HG03108 (cell line): ENCODE results near the gene C17orf67.

Experiments
- ATAC-seq: cut with Tn5 transposase; IDR thresholded peaks from one replicate; pipeline ENCODE4 v1.9.1; 2021; ENCODE audit warnings: moderate library complexity; ENCODE audit not compliant: unreplicated experiment

Gene C17orf67

GRCh38 chr17:56809106-56809819 is 24.5 kb downstream of the C17orf67 start:
- ATAC-seq, result no peak

- no peak for ATAC-seq
Measured at GRCh38 chr17:56808503-56808902, 25.2 kb downstream of the C17orf67 start.

- no peak for ATAC-seq
Measured at GRCh38 chr17:56807723-56808122, 26.0 kb downstream of the C17orf67 start.

GRCh38 chr17:56806949-56807348 is 26.8 kb downstream of the C17orf67 start:
- ATAC-seq, result no peak

- ATAC-seq, result no peak
Measured at GRCh38 chr17:56804454-56804853, 29.3 kb downstream of the C17orf67 start.

- ATAC-seq, result no peak
Measured at GRCh38 chr17:56803071-56803470, 30.6 kb downstream of the C17orf67 start.

- ATAC-seq, result no peak
Measured at GRCh38 chr17:56801459-56802178, 32.1 kb downstream of the C17orf67 start.

- no peak for ATAC-seq
Measured at GRCh38 chr17:56798916-56799315, 34.8 kb downstream of the C17orf67 start.

- ATAC-seq, result no peak
Measured at GRCh38 chr17:56796536-56796935, 37.2 kb downstream of the C17orf67 start.

- no peak for ATAC-seq
Measured at GRCh38 chr17:56795221-56795865, 38.4 kb downstream of the C17orf67 start.

- ATAC-seq, result no peak
Measured at GRCh38 chr17:56793957-56794356, 39.8 kb downstream of the C17orf67 start.

- no peak for ATAC-seq
Measured at GRCh38 chr17:56793531-56793930, 40.2 kb downstream of the C17orf67 start.

GRCh38 chr17:56792267-56792666 is 41.5 kb downstream of the C17orf67 start:
- ATAC-seq, result no peak

GRCh38 chr17:56786989-56787482 is 46.7 kb downstream of the C17orf67 start:
- ATAC-seq, result peak; percentile 74

- no peak for ATAC-seq
Measured at GRCh38 chr17:56785997-56786680, 47.6 kb downstream of the C17orf67 start.

GRCh38 chr17:56785405-56785804 is 48.3 kb downstream of the C17orf67 start:
- ATAC-seq, result no peak

GRCh38 chr17:56782338-56782737 is 51.4 kb downstream of the C17orf67 start:
- no peak for ATAC-seq

GRCh38 chr17:56781906-56782305 is 51.8 kb downstream of the C17orf67 start:
- ATAC-seq, result no peak

- ATAC-seq, result peak; percentile 92
Measured at GRCh38 chr17:56779898-56780777, 53.6 kb downstream of the C17orf67 start.

- ATAC-seq, result no peak
Measured at GRCh38 chr17:56779322-56779721, 54.4 kb downstream of the C17orf67 start.
